Gastroesophageal sphincter (tissue), 4 donors: ENCODE measurements around the gene AHRR. TPM values are rescaled to one million over a fixed set of nuclear protein-coding genes. Genes with fewer than 3 reads are reported as not detected.

ENCODE experiments used
- ATAC-seq: fragments of 150-250 bp; one replicate; pipeline ENCODE4 v1.9.1; 2016; ENCODE audit warnings: mild to moderate bottlenecking, moderate library complexity
- H3K27ac ChIP-seq, 4 donors: fragments of 200-600 bp; sonication (generic) in 3 of 4; 1 replicate in 3 of 4; 2 replicates in 1 of 4; pipeline ENCODE4 v1.5.1; 2016 to 2019
- H3K27me3 ChIP-seq: fragments of 200-600 bp; sonication (generic); one replicate; pipeline ENCODE4 v1.5.1; 2019
- H3K36me3 ChIP-seq, 2 donors: fragments of 200-600 bp; sonication (generic); one replicate each; pipeline ENCODE4 v1.5.1; 2019; ENCODE audit warnings: control low read depth in 1 of 2
- H3K4me1 ChIP-seq, 3 donors: fragments of 200-600 bp; sonication (generic); 1 replicate in 2 of 3; 2 replicates in 1 of 3; pipeline ENCODE4 v1.5.1; 2016 to 2019; ENCODE audit warnings: control low read depth in 2 of 3
- H3K4me3 ChIP-seq, 2 donors: fragments of 200-600 bp; sonication (generic); one replicate each; pipeline ENCODE4 v1.5.1; 2019; ENCODE audit warnings: mild to moderate bottlenecking in 1 of 2, moderate library complexity in 1 of 2
- H3K9me3 ChIP-seq, 3 donors: fragments of 200-600 bp; sonication (generic); one replicate each; pipeline ENCODE4 v1.5.1; 2017 to 2019; ENCODE audit warnings: control low read depth in 2 of 3
- CTCF ChIP-seq, 4 experiments: fragments of 200-600 bp in 2 of 4; fragments of 450-650 bp in 2 of 4; sonication (generic) in 1 of 4; IDR thresholded peaks; one replicate each; pipeline ENCODE4 v1.5.1; 2017 to 2019; ENCODE audit warnings: antibody characterized with exemption in 4 of 4, mild to moderate bottlenecking in 2 of 4, moderate library complexity in 2 of 4
- EP300 ChIP-seq: sonication (generic); formaldehyde crosslinking; IDR thresholded peaks from one replicate; pipeline ENCODE4 v1.6.1; 2017; ENCODE audit warnings: antibody characterized with exemption, mild to moderate bottlenecking
- POLR2A ChIP-seq, 2 donors: fragments of 450-650 bp; IDR thresholded peaks; one replicate each; pipeline ENCODE4 v1.6.1; 2017; ENCODE audit warnings: antibody characterized with exemption in 2 of 2, mild to moderate bottlenecking in 2 of 2, moderate library complexity in 1 of 2
- POLR2AphosphoS5 ChIP-seq: sonication (generic); formaldehyde crosslinking; IDR thresholded peaks from one replicate; pipeline ENCODE4 v1.6.1; 2017; ENCODE audit warnings: antibody characterized with exemption
- WGBS, 2 donors: methylation state at CpG; one replicate each; pipeline ENCODE4 v1.1.5; 2018; ENCODE audit warnings: low coverage in 1 of 2; 5-methylcytosine and 5-hydroxymethylcytosine counted together
- total RNA-seq, 4 donors: library from RNA; depleted of rRNA; stranded (reverse); fragments of >200 nt; gene quantifications; one replicate each; pipeline ENCODE4 v1.1.0, GENCODE V29; 2016

AHRR gene
- total RNA-seq, 4 donors from 2014 or later, result 0.15 to 1.7 (median 0.45) TPM

GRCh38 chr5:425714-426113, 104.2 kb downstream of the AHRR start:
- no peak overlapping the region for H3K4me3 ChIP-seq
- H3K4me1 ChIP-seq, result no peaks in the 10 kb centered on the region
- no peak for ATAC-seq
- no peak overlapping the region for H3K27ac ChIP-seq
- H3K27me3 ChIP-seq, result peaks cover 16% of the 10 kb centered on the region
- TF ChIP-seq CTCF (IDR thresholded peaks at IDR 0.05), result no peak
- no peak for TF ChIP-seq POLR2AphosphoS5
- TF ChIP-seq POLR2A (IDR thresholded peaks at IDR 0.05), result no peak
- no peak for TF ChIP-seq EP300
- no peaks in the 10 kb centered on the region for H3K36me3 ChIP-seq
- WGBS, 2 donors, result 35 to 50% methylated on average over 3 to 5 of the region's 5 CpGs
- no peaks in the 10 kb centered on the region for H3K9me3 ChIP-seq

- WGBS, 2 donors, result 61 to 89% methylated on average over 3 of the region's 3 CpGs
- H3K4me1 ChIP-seq, result no peaks in the 10 kb centered on the region
- no peak overlapping the region for H3K27ac ChIP-seq
- H3K4me3 ChIP-seq, result no peak overlapping the region
- H3K9me3 ChIP-seq, result no peaks in the 10 kb centered on the region
- TF ChIP-seq CTCF (IDR thresholded peaks at IDR 0.05) (no peak), EP300 (no peak), POLR2AphosphoS5 (no peak), POLR2A (IDR thresholded peaks at IDR 0.05) (no peak)
- no peak for ATAC-seq
- H3K36me3 ChIP-seq, result no peaks in the 10 kb centered on the region
- H3K27me3 ChIP-seq, result peaks cover 16% of the 10 kb centered on the region
Observed at GRCh38 chr5:426392-426976, 105.0 kb downstream of the AHRR start.

- peaks cover 19% of the 10 kb centered on the region for H3K27me3 ChIP-seq
- WGBS, 2 donors, result 95 to 96% methylated on average over 12 to 28 of the region's 39 CpGs
- no peak for TF ChIP-seq CTCF (IDR thresholded peaks at IDR 0.05)
- TF ChIP-seq POLR2AphosphoS5, result no peak
- no peak for TF ChIP-seq EP300
- TF ChIP-seq POLR2A (IDR thresholded peaks at IDR 0.05), result no peak
- H3K36me3 ChIP-seq, result no peaks in the 10 kb centered on the region
- no peaks in the 10 kb centered on the region for H3K4me1 ChIP-seq
- no peaks in the 10 kb centered on the region for H3K9me3 ChIP-seq
- H3K4me3 ChIP-seq, result no peak overlapping the region
- no peak overlapping the region for H3K27ac ChIP-seq
- ATAC-seq, result no peak
Observed at GRCh38 chr5:427415-428087, 106.0 kb downstream of the AHRR start.

- Histone ChIP-seq H3K4me3 (no peak overlapping the region), H3K4me1 (no peaks in the 10 kb centered on the region), H3K9me3 (no peaks in the 10 kb centered on the region), H3K36me3 (no peaks in the 10 kb centered on the region), H3K27ac (no peak overlapping the region), H3K27me3 (peaks cover 25% of the 10 kb centered on the region)
- TF ChIP-seq POLR2A (IDR thresholded peaks at IDR 0.05) (no peak), POLR2AphosphoS5 (no peak), EP300 (no peak), CTCF (IDR thresholded peaks at IDR 0.05) (no peak)
- 92 to 100% methylated on average over 1 to 2 of the region's 11 CpGs for WGBS, 2 donors
- ATAC-seq, result no peak
Observed at GRCh38 chr5:428219-428618, 106.7 kb downstream of the AHRR start.
